Activated CD4-positive, alpha-beta memory T cell treated with anti-CD3 and anti-CD28 coated beads, Interleukin-2, amount 10 ng/mL, durations not matched to agents 7 days and 5 days (primary cell): ENCODE data around the gene ACOXL. TPM values are rescaled to one million over a fixed set of nuclear protein-coding genes. Genes with fewer than 3 reads are reported as not detected.
A peak's percentile ranks its signal among the peaks of the same experiment; 100 is the strongest.

Experiments used
- CTCF ChIA-PET: fragments of 350-600 bp; sonication (Branson Sonifier 250); formaldehyde crosslinking; loops from one replicate; lab custom pipeline; 2021; ENCODE audit warnings: antibody characterized with exemption, inconsistent platforms; lab: Charles Lee
- POLR2A ChIA-PET: fragments of 350-600 bp; sonication (Branson Sonifier 250); formaldehyde crosslinking; loops from one replicate; lab custom pipeline; 2021; ENCODE audit warnings: antibody characterized with exemption; lab: Charles Lee
- DNase-seq: peaks from one replicate; pipeline ENCODE4 v3.0.0-alpha.2; 2020
- H3K27ac Mint-ChIP-seq: one replicate; pipeline ENCODE4 v1.8.0; 2021; ENCODE audit warnings: mild to moderate bottlenecking, mixed read lengths
- H3K27me3 Mint-ChIP-seq: one replicate; pipeline ENCODE4 v1.8.0; 2021; ENCODE audit warnings: mixed read lengths
- H3K36me3 Mint-ChIP-seq: one replicate; pipeline ENCODE4 v1.8.0; 2021; ENCODE audit warnings: low read depth, mixed read lengths
- H3K4me1 Mint-ChIP-seq: one replicate; pipeline ENCODE4 v1.8.0; 2021; ENCODE audit warnings: mixed read lengths
- H3K4me3 Mint-ChIP-seq: one replicate; pipeline ENCODE4 v1.8.0; 2021; ENCODE audit warnings: mild to moderate bottlenecking, mixed read lengths
- H3K9me3 Mint-ChIP-seq: one replicate; pipeline ENCODE4 v1.8.0; 2021; ENCODE audit warnings: mixed read lengths
- total RNA-seq, 2 experiments: library from RNA; stranded (reverse); gene quantifications; one replicate each; pipeline ENCODE4 v1.2.3, GENCODE V29; 2021

ACOXL gene
- total RNA-seq, 2 experiments from 2014 or later, result 0.18 to 0.30 TPM

GRCh38 chr2:110747522-110748488 is 15.4 kb downstream of the ACOXL start:
- POLR2A ChIA-PET, result interaction anchor here (1.3 to 3.7 kb wide), 5 partner anchors 15 to 373 kb away, joined by 3 to 49 read pairs (median 12); partner anchors contain the start of genes ACOXL, BCL2L11 and BUB1
- DNase-seq, result no peak
- H3K27ac Mint-ChIP-seq, result peak overlapping the region; percentile 69
- CTCF ChIA-PET, result interaction anchor here (0.5 to 1.3 kb wide), 3 partner anchors 63 to 689 kb away, joined by 3 to 16 read pairs (median 4); partner anchors contain the start of gene BUB1
- H3K4me3 Mint-ChIP-seq, result peak overlapping the region; percentile 22
- peaks cover 44% of the 10 kb centered on the region for H3K4me1 Mint-ChIP-seq
- no peaks in the 10 kb centered on the region for H3K9me3 Mint-ChIP-seq
- H3K36me3 Mint-ChIP-seq, result no peaks in the 10 kb centered on the region
- peaks cover 28% of the 10 kb centered on the region for H3K27me3 Mint-ChIP-seq

DNA sequence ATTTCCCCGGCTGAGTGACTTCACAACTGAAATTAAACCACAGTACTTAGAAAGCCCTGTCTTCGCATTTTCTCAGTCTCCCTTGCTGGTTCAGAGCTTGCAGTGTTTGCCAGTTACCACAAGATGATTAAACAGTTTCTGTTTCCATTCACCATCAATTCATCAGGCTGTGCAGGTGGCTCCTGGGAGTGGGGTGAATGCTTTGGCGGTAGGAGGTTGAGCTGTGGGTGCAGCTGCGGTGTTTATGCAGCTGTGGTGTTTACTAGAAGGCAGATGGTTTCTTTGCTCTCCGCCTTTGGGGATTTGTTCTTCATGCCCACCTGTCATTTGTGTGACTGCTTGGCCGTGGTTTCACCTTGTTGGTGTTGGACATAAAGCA is 16.1 kb downstream of the ACOXL start:
- no peaks in the 10 kb centered on the region for H3K9me3 Mint-ChIP-seq
- H3K4me1 Mint-ChIP-seq, result peaks cover 42% of the 10 kb centered on the region
- H3K27ac Mint-ChIP-seq, result peak overlapping the region; percentile 69
- peaks cover 31% of the 10 kb centered on the region for H3K27me3 Mint-ChIP-seq
- H3K4me3 Mint-ChIP-seq, result peak overlapping the region; percentile 22
- no peaks in the 10 kb centered on the region for H3K36me3 Mint-ChIP-seq
- ChIA-PET POLR2A (interaction anchor here (0.6 to 3.7 kb wide), 6 partner anchors 16 to 372 kb away, joined by 3 to 49 read pairs (median 10); partner anchors contain the start of genes ACOXL, BCL2L11 and BUB1), CTCF (interaction anchor here (0.5 to 1.3 kb wide), 4 partner anchors 53 to 689 kb away, joined by 3 to 16 read pairs (median 4); partner anchors contain the start of gene BUB1)
- DNase-seq, result peak; percentile 87

DNA sequence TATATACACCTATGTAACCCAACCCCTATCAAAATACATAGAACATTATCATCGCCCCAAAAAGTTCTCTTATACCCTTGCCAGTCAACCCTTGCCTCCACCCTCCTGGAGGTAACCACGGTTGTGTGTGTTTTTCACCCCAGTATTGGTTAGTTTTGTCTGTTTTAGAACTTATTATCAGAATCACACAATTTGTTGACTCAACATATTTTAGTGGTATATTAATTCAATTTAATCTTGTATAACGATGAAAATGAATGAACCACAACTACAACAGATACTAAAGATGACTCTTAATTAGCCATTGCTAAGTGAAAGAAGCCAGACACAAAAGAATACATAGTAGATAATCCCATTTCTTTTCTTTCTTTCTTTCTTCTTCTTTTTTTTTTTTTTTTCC is 19.3 kb downstream of the ACOXL start:
- CTCF ChIA-PET, result no interaction called here
- no peaks in the 10 kb centered on the region for H3K36me3 Mint-ChIP-seq
- POLR2A ChIA-PET, result no interaction called here

DNA sequence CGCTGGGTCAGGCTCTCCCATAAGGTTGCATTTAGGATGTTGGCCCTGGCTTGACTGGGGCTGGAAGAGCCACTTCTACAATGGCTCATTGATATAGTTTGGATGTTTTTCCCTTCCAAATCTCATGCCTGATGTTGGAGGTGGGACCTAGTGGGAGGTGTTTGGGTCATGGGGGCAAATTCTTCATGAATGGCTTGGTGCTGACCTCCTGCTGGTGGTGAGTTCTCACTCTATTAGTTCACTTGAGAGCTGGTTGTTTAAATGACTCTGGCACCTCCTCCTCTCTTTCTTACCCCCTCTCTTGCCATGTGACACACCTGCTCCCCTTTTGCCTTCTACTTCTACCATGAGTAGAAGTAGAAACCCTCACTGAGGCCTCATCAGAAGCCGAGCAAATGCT is 20.5 kb downstream of the ACOXL start:
- H3K9me3 Mint-ChIP-seq, result no peaks in the 10 kb centered on the region
- POLR2A ChIA-PET, result no interaction called here
- H3K36me3 Mint-ChIP-seq, result no peaks in the 10 kb centered on the region
- DNase-seq, result no peak
- H3K27me3 Mint-ChIP-seq, result peaks cover 27% of the 10 kb centered on the region
- H3K4me3 Mint-ChIP-seq, result no peak overlapping the region
- CTCF ChIA-PET, result interaction anchor here (4.3 kb wide), 1 partner anchor 74 kb away, joined by 36 read pairs; the partner anchor contains the start of gene BUB1
- no peak overlapping the region for H3K27ac Mint-ChIP-seq
- H3K4me1 Mint-ChIP-seq, result peaks cover 21% of the 10 kb centered on the region

More for the DNA sequence above, 19.3 kb downstream of the ACOXL start:
- Mint-ChIP-seq H3K4me1 (peaks cover 32% of the 10 kb centered on the region), H3K27me3 (peaks cover 17% of the 10 kb centered on the region), H3K9me3 (no peaks in the 10 kb centered on the region), H3K27ac (no peak overlapping the region), H3K4me3 (no peak overlapping the region)
- DNase-seq, result no peak

GRCh38 chr2:110755491-110756078 is 23.2 kb downstream of the ACOXL start:
- no peak for DNase-seq
- H3K4me1 Mint-ChIP-seq, result no peaks in the 10 kb centered on the region
- POLR2A ChIA-PET, result interaction anchor here (2.1 kb wide), 1 partner anchor 77 kb away, joined by 12 read pairs; the partner anchor contains the start of gene BUB1
- peaks cover 6% of the 10 kb centered on the region for H3K9me3 Mint-ChIP-seq
- peaks cover 47% of the 10 kb centered on the region for H3K27me3 Mint-ChIP-seq
- CTCF ChIA-PET, result interaction anchor here (0.6 to 4.3 kb wide), 11 partner anchors 11 to 110 kb away, joined by 3 to 36 read pairs (median 3); partner anchors contain the start of gene BUB1
- H3K4me3 Mint-ChIP-seq, result no peak overlapping the region
- H3K36me3 Mint-ChIP-seq, result no peaks in the 10 kb centered on the region
- H3K27ac Mint-ChIP-seq, result no peak overlapping the region

GRCh38 chr2:110759411-110759810 is 27.0 kb downstream of the ACOXL start:
- peaks cover 6% of the 10 kb centered on the region for H3K9me3 Mint-ChIP-seq
- ChIA-PET POLR2A (no interaction called here), CTCF (interaction anchor here (0.7 kb wide), 1 partner anchor 93 kb away, joined by 3 read pairs; no protein-coding TSS in a partner anchor)
- H3K4me3 Mint-ChIP-seq, result no peak overlapping the region
- no peak overlapping the region for H3K27ac Mint-ChIP-seq
- peaks cover 60% of the 10 kb centered on the region for H3K27me3 Mint-ChIP-seq
- no peaks in the 10 kb centered on the region for H3K36me3 Mint-ChIP-seq
- no peak for DNase-seq
- H3K4me1 Mint-ChIP-seq, result no peaks in the 10 kb centered on the region

GRCh38 chr2:110764931-110765330 is 32.6 kb downstream of the ACOXL start:
- Mint-ChIP-seq H3K27me3 (peaks cover 45% of the 10 kb centered on the region), H3K27ac (no peak overlapping the region), H3K9me3 (peaks cover 3% of the 10 kb centered on the region), H3K4me1 (no peaks in the 10 kb centered on the region), H3K36me3 (no peaks in the 10 kb centered on the region), H3K4me3 (no peak overlapping the region)
- ChIA-PET CTCF (no interaction called here), POLR2A (no interaction called here)
- DNase-seq, result no peak

DNA sequence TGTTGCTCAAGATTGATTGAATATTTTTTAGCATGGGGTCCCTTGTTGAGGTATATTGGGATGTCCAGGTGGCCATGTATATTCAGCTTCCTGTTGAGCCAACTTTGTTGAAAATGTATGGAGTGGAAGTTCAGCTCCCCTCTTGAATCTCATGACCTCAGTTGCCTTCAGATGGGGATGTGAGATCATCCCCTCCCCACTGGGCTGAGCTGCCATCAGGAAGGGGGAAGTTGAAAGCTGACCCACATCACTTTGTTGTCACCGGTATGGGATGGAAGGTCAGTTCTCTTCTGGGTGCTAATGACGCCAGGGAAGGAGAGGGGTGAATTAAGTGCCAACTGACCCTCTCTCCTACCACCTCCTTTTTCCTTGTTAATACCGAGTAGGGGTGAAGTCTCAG is 33.9 kb downstream of the ACOXL start:
- Mint-ChIP-seq H3K36me3 (no peaks in the 10 kb centered on the region), H3K27me3 (peaks cover 46% of the 10 kb centered on the region), H3K9me3 (peaks cover 3% of the 10 kb centered on the region), H3K27ac (no peak overlapping the region), H3K4me1 (no peaks in the 10 kb centered on the region), H3K4me3 (no peak overlapping the region)
- POLR2A ChIA-PET, result no interaction called here
- DNase-seq, result no peak
- CTCF ChIA-PET, result no interaction called here

DNA sequence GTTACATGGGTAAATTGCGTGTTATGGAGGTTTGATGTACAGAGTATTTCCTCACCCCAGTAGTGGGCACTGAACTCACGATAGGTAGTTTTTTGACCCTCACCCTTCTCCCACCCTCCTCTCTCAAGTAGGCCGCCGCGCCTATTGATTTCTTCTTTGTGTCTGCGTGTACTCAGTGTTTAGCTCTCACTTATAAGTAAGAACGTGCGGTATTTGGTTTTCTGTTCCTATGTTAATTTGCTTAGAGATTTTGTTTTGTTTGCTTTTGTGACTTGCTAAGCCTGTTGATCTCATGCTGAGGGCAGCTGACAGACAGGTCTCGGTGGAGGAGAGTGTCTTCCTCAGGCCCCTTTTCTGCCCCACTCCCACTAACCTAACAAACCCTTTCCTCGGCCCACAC is 36.2 kb downstream of the ACOXL start:
- POLR2A ChIA-PET, result no interaction called here
- Mint-ChIP-seq H3K9me3 (peaks cover 3% of the 10 kb centered on the region), H3K4me1 (no peaks in the 10 kb centered on the region), H3K27me3 (peaks cover 40% of the 10 kb centered on the region), H3K27ac (no peak overlapping the region), H3K4me3 (no peak overlapping the region), H3K36me3 (no peaks in the 10 kb centered on the region)
- no peak for DNase-seq
- CTCF ChIA-PET, result no interaction called here

- H3K36me3 Mint-ChIP-seq, result no peaks in the 10 kb centered on the region
- ChIA-PET POLR2A (interaction anchor here (1.0 kb wide), 1 partner anchor 10 kb away, joined by 3 read pairs; no protein-coding TSS in a partner anchor), CTCF (interaction anchor here (1.1 kb wide), 1 partner anchor 15 kb away, joined by 3 read pairs; no protein-coding TSS in a partner anchor)
- peaks cover 40% of the 10 kb centered on the region for H3K27me3 Mint-ChIP-seq
- H3K9me3 Mint-ChIP-seq, result peaks cover 3% of the 10 kb centered on the region
- no peaks in the 10 kb centered on the region for H3K4me1 Mint-ChIP-seq
- no peak for DNase-seq
- H3K4me3 Mint-ChIP-seq, result no peak overlapping the region
- H3K27ac Mint-ChIP-seq, result no peak overlapping the region
Observed at GRCh38 chr2:110770404-110770958, 38.1 kb downstream of the ACOXL start.

DNA sequence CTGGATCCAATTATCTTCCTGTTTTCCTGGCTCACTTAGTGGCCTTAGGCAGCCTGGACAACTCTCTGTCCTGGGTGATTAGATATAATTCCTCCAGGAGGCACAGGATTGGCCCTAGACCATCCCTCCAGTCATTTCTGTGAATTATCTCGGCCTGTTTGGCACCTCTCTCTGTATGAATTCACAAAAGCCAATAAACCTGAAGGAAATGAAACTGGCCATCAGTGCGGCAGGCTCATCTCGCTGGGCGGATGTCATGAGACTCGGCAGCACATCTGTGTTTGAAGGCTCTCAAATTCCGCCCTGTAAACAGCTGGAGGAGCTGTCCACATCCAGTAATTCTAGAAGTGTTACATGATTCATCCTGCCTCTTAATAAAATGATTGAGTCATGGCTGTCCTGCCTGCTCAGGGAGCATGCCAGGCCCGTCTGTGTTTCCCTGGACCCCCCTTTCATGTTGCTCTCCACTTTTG is 38.6 kb downstream of the ACOXL start:
- CTCF ChIA-PET, result interaction anchor here (1.1 kb wide), 1 partner anchor 15 kb away, joined by 3 read pairs; no protein-coding TSS in a partner anchor
- Mint-ChIP-seq H3K27me3 (peaks cover 37% of the 10 kb centered on the region), H3K27ac (no peak overlapping the region), H3K4me3 (no peak overlapping the region), H3K36me3 (no peaks in the 10 kb centered on the region), H3K4me1 (no peaks in the 10 kb centered on the region), H3K9me3 (peaks cover 1% of the 10 kb centered on the region)
- no peak for DNase-seq
- POLR2A ChIA-PET, result interaction anchor here (1.0 kb wide), 1 partner anchor 10 kb away, joined by 3 read pairs; no protein-coding TSS in a partner anchor
